Measurements from ENCODE around the gene PDPN. TPM values are rescaled to one million over a fixed set of nuclear protein-coding genes. Genes with fewer than 3 reads are reported as not detected.

Gene PDPN
- total RNA-seq, 3 donors from 2014 or later = 18.1 to 38.8 (median 29.2) TPM

- no peaks in the 10 kb centered on the region for H3K9me3 ChIP-seq
- H3K4me3 ChIP-seq = peak overlapping the region in 1 of 3 donors; percentile 32
- no peaks in the 10 kb centered on the region for H3K36me3 ChIP-seq
- H3K27me3 ChIP-seq = peaks cover 0 to 16% of the 10 kb centered on the region in 2 donors
- peak overlapping the region; percentile 56 to 82 for H3K27ac ChIP-seq
- TF ChIP-seq POLR2AphosphoS5 (IDR thresholded peaks at IDR 0.05) (no peak), POLR2A (IDR thresholded peaks at IDR 0.05) (no peak), CTCF (IDR thresholded peaks at IDR 0.05) (no peak)
- intact Hi-C loops (cut with DNase I; ENCODE audit: low total_unique reads) = no loop called here
- DNase-seq (ENCODE audit: low spot score in 2 of 2) = no peak
- H3K4me1 ChIP-seq = no peaks in the 10 kb centered on the region
Observed at GRCh38 chr1:13587256-13588030, 3.8 kb downstream of the PDPN start.

- Histone ChIP-seq H3K27ac (peak overlapping the region in 1 of 2 donors; percentile 20), H3K9me3 (no peaks in the 10 kb centered on the region), H3K4me3 (no peak overlapping the region), H3K36me3 (no peaks in the 10 kb centered on the region), H3K27me3 (no peaks in the 10 kb centered on the region), H3K4me1 (peaks cover 0 to 8% of the 10 kb centered on the region in 2 donors)
- intact Hi-C loops (cut with DNase I; ENCODE audit: low total_unique reads) = no loop called here
- TF ChIP-seq POLR2A (IDR thresholded peaks at IDR 0.05) (no peak), POLR2AphosphoS5 (IDR thresholded peaks at IDR 0.05) (no peak), CTCF (IDR thresholded peaks at IDR 0.05) (no peak)
- no peak for DNase-seq (ENCODE audit: low spot score in 2 of 2)
Observed at GRCh38 chr1:13588946-13589796, 5.5 kb downstream of the PDPN start.

- Histone ChIP-seq H3K27ac (no peak overlapping the region), H3K36me3 (no peaks in the 10 kb centered on the region), H3K9me3 (no peaks in the 10 kb centered on the region), H3K4me1 (peaks cover 0 to 8% of the 10 kb centered on the region in 2 donors), H3K4me3 (no peak overlapping the region), H3K27me3 (no peaks in the 10 kb centered on the region)
- TF ChIP-seq POLR2AphosphoS5 (IDR thresholded peaks at IDR 0.05) (no peak), POLR2A (IDR thresholded peaks at IDR 0.05) (no peak), CTCF (IDR thresholded peaks at IDR 0.05) (no peak)
- no peak for DNase-seq (ENCODE audit: low spot score in 2 of 2)
- intact Hi-C loops (cut with DNase I; ENCODE audit: low total_unique reads) = no loop called here
Observed at GRCh38 chr1:13590486-13590885, 6.9 kb downstream of the PDPN start.

- H3K4me3 ChIP-seq = peak overlapping the region in 1 of 3 donors; percentile 11
- peak overlapping the region; percentile 80 to 87 for H3K27ac ChIP-seq
- intact Hi-C loops (cut with DNase I; ENCODE audit: low total_unique reads) = no loop called here
- no peak for TF ChIP-seq POLR2A (IDR thresholded peaks at IDR 0.05)
- no peak for TF ChIP-seq CTCF (IDR thresholded peaks at IDR 0.05)
- peak in 2 of 3 donors; percentile 74 to 81 for TF ChIP-seq POLR2AphosphoS5 (IDR thresholded peaks at IDR 0.05)
- H3K4me1 ChIP-seq = peaks cover 0 to 8% of the 10 kb centered on the region in 2 donors
- peak in 1 of 2 donors; percentile 52 for DNase-seq (ENCODE audit: low spot score in 2 of 2)
- H3K27me3 ChIP-seq = no peaks in the 10 kb centered on the region
- H3K9me3 ChIP-seq = no peaks in the 10 kb centered on the region
- no peaks in the 10 kb centered on the region for H3K36me3 ChIP-seq
Observed at GRCh38 chr1:13593511-13594131, 10.0 kb downstream of the PDPN start.

All from breast epithelium (tissue), 4 donors.